ENCODE results near the gene RHOD. TPM values are rescaled to one million over a fixed set of nuclear protein-coding genes. Genes with fewer than 3 reads are reported as not detected.

Gene RHOD, protein sequence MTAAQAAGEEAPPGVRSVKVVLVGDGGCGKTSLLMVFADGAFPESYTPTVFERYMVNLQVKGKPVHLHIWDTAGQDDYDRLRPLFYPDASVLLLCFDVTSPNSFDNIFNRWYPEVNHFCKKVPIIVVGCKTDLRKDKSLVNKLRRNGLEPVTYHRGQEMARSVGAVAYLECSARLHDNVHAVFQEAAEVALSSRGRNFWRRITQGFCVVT
- total RNA-seq (2014; rRNA removed; shearing (Covaris generic)), result not detected in 2 replicates

DNA sequence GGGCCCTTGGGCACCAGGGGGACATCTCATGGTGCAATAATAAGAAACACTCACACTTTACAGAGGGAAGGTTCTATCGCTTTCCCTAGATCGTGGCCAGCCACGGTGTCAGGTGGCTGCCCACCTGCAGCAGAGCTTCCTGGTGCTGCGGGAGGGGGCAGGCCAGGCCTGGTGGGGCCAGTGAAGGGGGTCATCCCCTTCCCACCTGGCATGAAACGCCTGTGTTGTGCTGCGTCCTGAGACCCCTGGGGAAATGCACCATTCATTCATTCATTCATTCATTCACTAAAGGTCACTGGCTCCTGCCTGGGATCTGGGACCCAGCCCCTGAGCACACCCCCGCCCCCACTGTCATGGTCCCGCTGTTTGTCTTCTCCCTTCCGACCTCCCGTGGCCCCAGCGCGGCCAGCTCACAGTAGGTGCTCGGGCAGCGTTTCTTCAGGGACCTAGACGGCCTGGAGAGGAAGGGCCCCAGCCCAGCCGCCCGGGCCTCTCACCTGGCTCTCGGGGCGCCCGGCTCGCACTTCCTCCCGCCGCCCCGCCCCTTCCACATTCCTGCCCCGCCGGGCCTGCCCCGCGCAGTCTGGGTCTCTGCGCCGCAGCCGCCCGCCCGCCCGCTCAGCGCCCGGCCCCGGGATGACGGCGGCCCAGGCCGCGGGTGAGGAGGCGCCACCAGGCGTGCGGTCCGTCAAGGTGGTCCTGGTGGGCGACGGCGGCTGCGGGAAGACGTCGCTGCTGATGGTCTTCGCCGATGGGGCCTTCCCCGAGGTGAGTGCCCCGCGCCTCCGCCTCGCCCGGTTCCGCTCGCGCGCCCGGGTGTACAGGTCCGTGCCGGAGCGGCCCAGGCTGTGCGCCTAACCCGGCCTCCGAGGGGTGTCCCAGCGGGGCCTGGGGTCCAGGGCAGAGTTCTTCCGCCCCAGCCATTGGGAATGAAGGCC is at the start of gene RHOD:
Gene RHOD (plus strand): TSS at position 581 of the 938 bp plus-strand sequence. CDS start 56 bp downstream, at position 637.

DNA sequence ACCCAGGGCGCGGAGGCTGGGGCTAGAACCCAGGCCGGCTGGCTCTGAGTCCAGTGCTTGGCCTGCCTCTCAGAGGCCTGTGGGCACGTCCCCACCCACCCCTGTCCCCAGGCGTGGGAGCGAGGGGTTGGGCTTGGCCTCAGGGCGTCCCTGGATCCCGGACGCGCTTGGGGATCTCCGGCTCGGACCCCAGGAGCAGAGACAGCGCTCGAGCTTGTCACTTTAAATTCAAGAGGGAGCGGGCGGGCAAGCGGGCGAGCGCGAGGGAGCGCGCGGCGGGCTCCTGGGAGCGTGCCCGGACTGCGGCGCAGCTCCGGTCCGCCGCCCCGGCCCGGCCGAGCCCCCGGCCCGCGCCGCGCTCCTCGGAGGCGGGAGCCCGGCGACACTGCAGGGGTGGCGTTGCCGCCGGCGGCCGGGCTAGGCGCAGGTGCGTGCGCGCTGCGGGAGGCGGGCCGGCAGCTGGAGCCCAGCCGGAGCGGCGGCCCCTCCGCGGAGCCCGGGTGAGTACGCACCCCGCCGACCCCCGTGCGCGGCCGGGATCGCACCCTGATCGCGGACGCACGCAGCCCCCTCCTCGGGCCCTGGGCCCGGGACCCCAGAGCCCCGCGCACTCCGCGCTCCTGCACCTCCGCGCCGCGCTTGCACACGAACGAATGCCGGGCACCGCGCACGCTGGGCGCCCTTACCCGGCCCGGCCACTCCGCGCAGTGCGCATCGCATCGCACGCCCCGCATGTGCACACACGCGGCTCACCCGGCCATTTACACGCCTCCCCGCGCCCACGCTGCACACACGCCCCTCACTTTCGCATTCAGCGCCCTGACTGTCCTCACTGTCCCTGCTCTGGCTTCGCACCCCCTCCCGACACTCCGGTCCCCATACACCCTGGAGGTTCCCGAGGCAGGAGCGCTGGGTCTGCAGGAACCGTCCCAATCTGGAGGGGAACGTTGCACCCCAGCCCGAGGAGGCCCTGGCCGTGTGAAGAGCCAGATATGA is 33.4 kb upstream of the RHOD start, which contains the start of gene SYT12:
Gene SYT12 (plus strand): TSS at position 174 of the 996 bp plus-strand sequence. CDS start 7,011 bp downstream, outside the sequence.

DNA sequence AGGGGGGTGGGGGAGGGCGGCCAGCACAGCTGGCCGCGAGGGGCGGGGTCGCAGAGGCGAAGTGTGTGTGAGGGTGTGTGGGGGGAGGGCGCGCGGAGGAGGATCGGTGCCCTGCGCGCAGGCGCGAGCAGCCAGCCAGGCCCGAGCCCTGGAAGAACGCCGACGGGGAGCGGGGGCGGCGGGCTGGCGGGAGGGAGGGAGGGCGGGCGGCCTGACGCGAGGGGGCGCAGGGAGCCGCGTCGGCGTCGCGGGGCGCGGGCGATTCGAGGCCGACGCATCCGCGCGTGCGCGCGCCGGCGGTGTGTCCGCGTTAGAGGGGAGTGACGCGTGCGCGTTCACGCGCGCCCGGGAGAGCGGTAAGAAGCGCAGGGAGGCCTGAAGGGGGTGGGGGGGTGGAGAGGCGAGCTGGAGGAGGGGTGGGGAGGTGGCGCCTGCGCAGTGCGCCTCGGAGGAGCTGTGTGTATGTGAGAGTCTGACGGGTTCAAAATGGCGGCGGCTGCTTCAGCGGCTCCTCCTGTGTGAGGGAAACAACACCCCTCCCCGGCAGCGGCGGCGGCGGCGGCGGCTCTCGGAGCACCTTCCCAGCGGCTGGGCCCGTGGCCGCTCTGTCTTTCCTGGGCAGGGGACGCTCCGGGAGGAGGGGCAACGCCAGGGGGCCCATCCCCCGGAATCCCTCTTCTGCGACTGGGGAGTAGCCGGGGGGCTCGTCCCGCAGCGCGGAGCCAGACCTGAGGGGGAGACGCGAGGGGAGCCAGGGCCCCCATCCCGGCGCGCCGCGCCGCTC is 62.3 kb downstream of the RHOD start, which contains the start of gene KDM2A:
Gene KDM2A (plus strand): TSS at position 463 of the 784 bp plus-strand sequence. CDS start 2,054 bp downstream, outside the sequence.

Other genes starting within 250 kb of the RHOD start
- gene RCE1, start 213.4 kb upstream of the RHOD start, total RNA-seq (2014; rRNA removed; shearing (Covaris generic)), result 34.0 and 34.2 TPM in 2 replicates
- gene LRFN4, start 199.8 kb upstream of the RHOD start, total RNA-seq (2014; rRNA removed; shearing (Covaris generic)), result 30.2 and 41.9 TPM in 2 replicates
- gene PC, start 98.5 kb upstream of the RHOD start, total RNA-seq (2014; rRNA removed; shearing (Covaris generic)), result 26.6 and 29.2 TPM in 2 replicates
- not detected in 2 replicates for gene C11orf86, start 81.5 kb upstream of the RHOD start, total RNA-seq (2014; rRNA removed; shearing (Covaris generic))
- 0.11 and 0.19 TPM in 2 replicates for gene SYT12, start 33.7 kb upstream of the RHOD start, total RNA-seq (2014; rRNA removed; shearing (Covaris generic))
- 27.2 and 33.4 TPM in 2 replicates for gene KDM2A, start 62.4 kb downstream of the RHOD start, total RNA-seq (2014; rRNA removed; shearing (Covaris generic))
- gene GRK2, start 209.6 kb downstream of the RHOD start, total RNA-seq (2014; rRNA removed; shearing (Covaris generic)), result 49.9 and 70.0 TPM in 2 replicates
- gene ANKRD13D, start 232.5 kb downstream of the RHOD start, total RNA-seq (2014; rRNA removed; shearing (Covaris generic)), result 39.2 and 48.4 TPM in 2 replicates
- 10.7 and 20.0 TPM in 2 replicates for gene SSH3, start 246.7 kb downstream of the RHOD start, total RNA-seq (2014; rRNA removed; shearing (Covaris generic))

Data from A375 (cell line).